ENCODE results near the gene IP6K3. TPM values are rescaled to one million over a fixed set of nuclear protein-coding genes. Genes with fewer than 3 reads are reported as not detected.

Gene IP6K3
- 10 to 100 TPM in 3 of 4 donors, 1 to 10 TPM in 1; 10.0 to 44.4 (median 27.1) TPM for total RNA-seq
- 14.4 TPM for polyA plus RNA-seq
- long read RNA-seq, donor 1, transcript IP6K3-201 (6 exons, 2,610 nt), result major isoform, 14 of 43 reads
- long read RNA-seq, donor 1, transcript IP6K3-202 (7 exons, 2,012 nt), result minor isoform, 5 of 43 reads
- long read RNA-seq, donor 1, partial matches to known transcripts, result 13 of 43 reads
- long read RNA-seq, donor 1, other reads (novel, unspliced or antisense), result 11 of 43 reads
- long read RNA-seq, donor 2, transcript IP6K3-201 (6 exons, 2,610 nt), result major isoform, 11 of 26 reads
- long read RNA-seq, donor 2, partial matches to known transcripts, result 9 of 26 reads
- long read RNA-seq, donor 2, other reads (novel, unspliced or antisense), result 3 of 26 reads
- long read RNA-seq, donor 3, transcript IP6K3-201 (6 exons, 2,610 nt), result major isoform, 95 of 189 reads
- long read RNA-seq, donor 3, transcript IP6K3-202 (7 exons, 2,012 nt), result minor isoform, 6 of 189 reads
- long read RNA-seq, donor 3, partial matches to known transcripts, result 60 of 189 reads
- long read RNA-seq, donor 3, other reads (novel, unspliced or antisense), result 28 of 189 reads
- long read RNA-seq, donor 4, transcript IP6K3-201 (6 exons, 2,610 nt), result major isoform, 8 of 16 reads
- long read RNA-seq, donor 4, partial matches to known transcripts, result 4 of 16 reads
- long read RNA-seq, donor 4, other reads (novel, unspliced or antisense), result 2 of 16 reads

GRCh38 chr6:33746651-33747100 lies at the start of gene IP6K3:
Gene IP6K3, minus strand, starts transcription at chr6:33746905. Its CDS starts 11,429 bp downstream, at chr6:33735476.
- WGBS, result 28% methylated on average over 10 of the region's 10 CpGs
- Histone ChIP-seq H3K27me3 (ENCODE audit: control insufficient read depth, insufficient read depth) (no peaks in the 10 kb centered on the region), H3K4me1 (ENCODE audit: control insufficient read depth, insufficient read depth, low read length) (no peaks in the 10 kb centered on the region), H3K4me3 (ENCODE audit: low read length) (peak within 1 kb of the TSS; percentile 30), H3K27ac (ENCODE audit: low read length) (peak within 1 kb of the TSS; percentile 88), H3K9me3 (ENCODE audit: control insufficient read depth, low read length) (no peaks in the 10 kb centered on the region)
- peak; percentile 77 to 80 for ATAC-seq
- intact Hi-C loops (cut with DNase I), result no loop called here
- DNase-seq, result peak; percentile 52 to 83 (median 81)

- H3K27me3 ChIP-seq (ENCODE audit: control insufficient read depth, insufficient read depth), result no peaks in the 10 kb centered on the region
- intact Hi-C loops (cut with DNase I), result no loop called here
- DNase-seq, result peak in 1 of 3 donors; percentile 21
- no peaks in the 10 kb centered on the region for H3K4me1 ChIP-seq (ENCODE audit: control insufficient read depth, insufficient read depth, low read length)
- 50% methylated on average over 14 of the region's 14 CpGs for WGBS
- no peak for ATAC-seq
- no peak overlapping the region for H3K27ac ChIP-seq (ENCODE audit: low read length)
- H3K9me3 ChIP-seq (ENCODE audit: control insufficient read depth, low read length), result no peaks in the 10 kb centered on the region
- no peak overlapping the region for H3K4me3 ChIP-seq (ENCODE audit: low read length)
These were observed 48.4 kb upstream of the IP6K3 start for GRCh38 chr6:33794910-33795623.

- no peaks in the 10 kb centered on the region for H3K4me1 ChIP-seq (ENCODE audit: control insufficient read depth, insufficient read depth, low read length)
- no peaks in the 10 kb centered on the region for H3K27me3 ChIP-seq (ENCODE audit: control insufficient read depth, insufficient read depth)
- intact Hi-C loops (cut with DNase I), result no loop called here
- H3K4me3 ChIP-seq (ENCODE audit: low read length), result no peak overlapping the region
- no peak for ATAC-seq
- 60% methylated on average over 10 of the region's 10 CpGs for WGBS
- no peak for DNase-seq
- H3K27ac ChIP-seq (ENCODE audit: low read length), result no peak overlapping the region
- H3K9me3 ChIP-seq (ENCODE audit: control insufficient read depth, low read length), result no peaks in the 10 kb centered on the region
These were observed 46.3 kb upstream of the IP6K3 start for GRCh38 chr6:33792981-33793380.

GRCh38 chr6:33791620-33792019 lies 44.9 kb upstream of the IP6K3 start:
- peak in 1 of 3 donors; percentile 14 for DNase-seq
- Histone ChIP-seq H3K4me1 (ENCODE audit: control insufficient read depth, insufficient read depth, low read length) (no peaks in the 10 kb centered on the region), H3K9me3 (ENCODE audit: control insufficient read depth, low read length) (no peaks in the 10 kb centered on the region), H3K27ac (ENCODE audit: low read length) (no peak overlapping the region), H3K4me3 (ENCODE audit: low read length) (no peak overlapping the region), H3K27me3 (ENCODE audit: control insufficient read depth, insufficient read depth) (no peaks in the 10 kb centered on the region)
- no peak for ATAC-seq
- WGBS, result 66% methylated on average over 7 of the region's 7 CpGs
- intact Hi-C loops (cut with DNase I), result no loop called here

- Histone ChIP-seq H3K9me3 (ENCODE audit: control insufficient read depth, low read length) (no peaks in the 10 kb centered on the region), H3K4me3 (ENCODE audit: low read length) (no peak overlapping the region), H3K4me1 (ENCODE audit: control insufficient read depth, insufficient read depth, low read length) (no peaks in the 10 kb centered on the region), H3K27me3 (ENCODE audit: control insufficient read depth, insufficient read depth) (no peaks in the 10 kb centered on the region), H3K27ac (ENCODE audit: low read length) (no peak overlapping the region)
- 92% methylated on average over 5 of the region's 5 CpGs for WGBS
- peak in 1 of 3 donors; percentile 5 for DNase-seq
- intact Hi-C loops (cut with DNase I), result no loop called here
- ATAC-seq, result no peak
These were observed 44.2 kb upstream of the IP6K3 start for GRCh38 chr6:33790910-33791309.

GRCh38 chr6:33790379-33790778 lies 43.7 kb upstream of the IP6K3 start:
- Histone ChIP-seq H3K4me3 (ENCODE audit: low read length) (no peak overlapping the region), H3K4me1 (ENCODE audit: control insufficient read depth, insufficient read depth, low read length) (peaks cover 2% of the 10 kb centered on the region), H3K27ac (ENCODE audit: low read length) (no peak overlapping the region), H3K27me3 (ENCODE audit: control insufficient read depth, insufficient read depth) (no peaks in the 10 kb centered on the region), H3K9me3 (ENCODE audit: control insufficient read depth, low read length) (no peaks in the 10 kb centered on the region)
- intact Hi-C loops (cut with DNase I), result no loop called here
- no peak for ATAC-seq
- DNase-seq, result peak in 1 of 3 donors; percentile 15
- WGBS, result 73% methylated on average over 2 of the region's 2 CpGs

GRCh38 chr6:33789550-33789895 lies 42.8 kb upstream of the IP6K3 start:
- peak in 1 of 3 donors; percentile 65 for DNase-seq
- peaks cover 4% of the 10 kb centered on the region for H3K4me1 ChIP-seq (ENCODE audit: control insufficient read depth, insufficient read depth, low read length)
- no peaks in the 10 kb centered on the region for H3K9me3 ChIP-seq (ENCODE audit: control insufficient read depth, low read length)
- H3K27me3 ChIP-seq (ENCODE audit: control insufficient read depth, insufficient read depth), result no peaks in the 10 kb centered on the region
- 92% methylated on average over 11 of the region's 11 CpGs for WGBS
- H3K27ac ChIP-seq (ENCODE audit: low read length), result no peak overlapping the region
- intact Hi-C loops (cut with DNase I), result no loop called here
- H3K4me3 ChIP-seq (ENCODE audit: low read length), result no peak overlapping the region
- no peak for ATAC-seq

- peak; percentile 98 for ATAC-seq
- 4% methylated on average over 86 of the region's 86 CpGs for WGBS
- intact Hi-C loops (cut with DNase I), result no loop called here
- no peaks in the 10 kb centered on the region for H3K27me3 ChIP-seq (ENCODE audit: control insufficient read depth, insufficient read depth)
- peak within 1 kb of the TSS; percentile 92 for H3K27ac ChIP-seq (ENCODE audit: low read length)
- H3K4me1 ChIP-seq (ENCODE audit: control insufficient read depth, insufficient read depth, low read length), result peaks cover 4% of the 10 kb centered on the region
- DNase-seq, result peak; percentile 96 to 99 (median 98)
- H3K4me3 ChIP-seq (ENCODE audit: low read length), result peak within 1 kb of the TSS; percentile 83
- no peaks in the 10 kb centered on the region for H3K9me3 ChIP-seq (ENCODE audit: control insufficient read depth, low read length)
These were observed 42.2 kb upstream of the IP6K3 start, which contains the start of gene LEMD2 for GRCh38 chr6:33788694-33789549. Gene LEMD2, minus strand, starts transcription at chr6:33789130. Its CDS starts 14 bp downstream, at chr6:33789116.

GRCh38 chr6:33787954-33788693 lies 41.4 kb upstream of the IP6K3 start:
- intact Hi-C loops (cut with DNase I), result no loop called here
- ATAC-seq, result peak; percentile 75 to 78
- no peaks in the 10 kb centered on the region for H3K27me3 ChIP-seq (ENCODE audit: control insufficient read depth, insufficient read depth)
- peaks cover 4% of the 10 kb centered on the region for H3K4me1 ChIP-seq (ENCODE audit: control insufficient read depth, insufficient read depth, low read length)
- peak; percentile 83 to 91 (median 91) for DNase-seq
- no peaks in the 10 kb centered on the region for H3K9me3 ChIP-seq (ENCODE audit: control insufficient read depth, low read length)
- under 1% methylated on average over 53 of the region's 53 CpGs for WGBS
- peak overlapping the region; percentile 92 for H3K27ac ChIP-seq (ENCODE audit: low read length)
- H3K4me3 ChIP-seq (ENCODE audit: low read length), result peak overlapping the region; percentile 83
